Testis (tissue), 2 donors: ENCODE data around the gene NR3C1.

Source experiments
- CTCF ChIP-seq, 3 experiments: fragments of 450-650 bp in 2 of 3; fragments of 200-600 bp in 1 of 3; sonication (generic) in 1 of 3; IDR thresholded peaks; one replicate each; pipeline ENCODE4 v1.5.1; 2016 to 2019; ENCODE audit warnings: antibody characterized with exemption in 3 of 3, mild to moderate bottlenecking in 2 of 3, moderate library complexity in 1 of 3
- POLR2A ChIP-seq: fragments of 450-650 bp; IDR thresholded peaks from one replicate; pipeline ENCODE4 v1.6.1; 2017; ENCODE audit warnings: antibody characterized with exemption, mild to moderate bottlenecking, moderate library complexity

GRCh38 chr5:143360755-143361154, 42.7 kb downstream of the NR3C1 start:
- TF ChIP-seq POLR2A, result no peak
- no peak for TF ChIP-seq CTCF (IDR thresholded peaks at IDR 0.05)
